ENCODE measurements around the gene CLEC3B.
"Not testable (repeated sequence)": the region's sequence is repeated elsewhere in the genome, so short reads cannot be mapped to it uniquely, and the experiment has no call there.

The CLEC3B gene

GRCh38 chr3:44982817-44983216 is 43.3 kb upstream of the CLEC3B start:
- Histone ChIP-seq H3F3A (ENCODE audit: control insufficient read depth, insufficient read depth) (0 out of 2 replicates have a peak, but pooled peaks cover 2% of the 10 kb centered on the region), H3K27me3 (ENCODE audit: control insufficient read depth, low read length) (no peaks in the 10 kb centered on the region), H3K9me3 (ENCODE audit: control insufficient read depth, insufficient read depth, low read length) (no peaks in the 10 kb centered on the region), H3K27ac (ENCODE audit: low read depth, low read length) (no peak overlapping the region), H4K20me1 (ENCODE audit: control insufficient read depth, insufficient read depth, low read depth, low read length) (peaks cover 19% of the 10 kb centered on the region; the same call in 1 of the 2 replicates), H3K4me1 (ENCODE audit: control insufficient read depth, low read length) (peaks cover 14% of the 10 kb centered on the region), H3K4me2 (ENCODE audit: low read length) (no peak overlapping the region), H3K36me3 (ENCODE audit: control insufficient read depth, low read length) (peaks cover 54% of the 10 kb centered on the region), H3K4me3 (ENCODE audit: low read length) (no peak overlapping the region), H3K79me2 (ENCODE audit: control insufficient read depth, low read length) (peaks cover 93% of the 10 kb centered on the region), H3K9me2 (replicated peaks; ENCODE audit: control insufficient read depth, low read length) (no peaks in the 10 kb centered on the region)
- no peak for TF ChIP-seq EZH2phosphoT487 (IDR thresholded peaks at IDR 0.05; ENCODE audit: borderline replicate concordance, low read length)
- TF ChIP-seq, protein P1, sequence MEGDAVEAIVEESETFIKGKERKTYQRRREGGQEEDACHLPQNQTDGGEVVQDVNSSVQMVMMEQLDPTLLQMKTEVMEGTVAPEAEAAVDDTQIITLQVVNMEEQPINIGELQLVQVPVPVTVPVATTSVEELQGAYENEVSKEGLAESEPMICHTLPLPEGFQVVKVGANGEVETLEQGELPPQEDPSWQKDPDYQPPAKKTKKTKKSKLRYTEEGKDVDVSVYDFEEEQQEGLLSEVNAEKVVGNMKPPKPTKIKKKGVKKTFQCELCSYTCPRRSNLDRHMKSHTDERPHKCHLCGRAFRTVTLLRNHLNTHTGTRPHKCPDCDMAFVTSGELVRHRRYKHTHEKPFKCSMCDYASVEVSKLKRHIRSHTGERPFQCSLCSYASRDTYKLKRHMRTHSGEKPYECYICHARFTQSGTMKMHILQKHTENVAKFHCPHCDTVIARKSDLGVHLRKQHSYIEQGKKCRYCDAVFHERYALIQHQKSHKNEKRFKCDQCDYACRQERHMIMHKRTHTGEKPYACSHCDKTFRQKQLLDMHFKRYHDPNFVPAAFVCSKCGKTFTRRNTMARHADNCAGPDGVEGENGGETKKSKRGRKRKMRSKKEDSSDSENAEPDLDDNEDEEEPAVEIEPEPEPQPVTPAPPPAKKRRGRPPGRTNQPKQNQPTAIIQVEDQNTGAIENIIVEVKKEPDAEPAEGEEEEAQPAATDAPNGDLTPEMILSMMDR (IDR thresholded peaks at IDR 0.05; ENCODE audit: low read depth, low read length, poor library complexity, severe bottlenecking), result no peak

DNA sequence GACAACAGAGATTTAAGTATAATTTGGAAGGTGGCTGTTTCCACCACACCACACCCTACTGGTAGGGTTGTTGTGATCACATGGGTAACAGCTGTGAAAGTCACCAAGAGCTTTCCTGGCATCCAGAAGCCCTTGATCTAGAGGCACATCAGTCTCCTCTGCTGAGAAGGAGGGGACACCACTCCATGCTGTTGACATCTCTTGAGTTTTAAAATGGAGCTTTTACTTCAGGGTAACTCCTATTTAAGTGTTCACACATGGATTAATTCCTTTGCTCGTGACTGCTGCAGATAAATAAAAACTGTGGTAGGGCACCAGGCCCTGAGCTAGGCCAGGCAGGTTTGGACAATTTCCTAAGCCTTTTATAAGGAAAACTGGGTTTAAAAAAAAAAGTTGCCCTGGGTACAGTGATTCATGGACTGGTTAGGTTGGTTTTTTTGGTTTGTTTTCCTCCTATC is 42.6 kb upstream of the CLEC3B start:
- no peak overlapping the region for H3K4me2 ChIP-seq (ENCODE audit: low read length)
- H3K9me3 ChIP-seq (ENCODE audit: control insufficient read depth, insufficient read depth, low read length), result no peaks in the 10 kb centered on the region
- H3K9me2 ChIP-seq (replicated peaks; ENCODE audit: control insufficient read depth, low read length), result no peaks in the 10 kb centered on the region
- TF ChIP-seq, protein P1 (IDR thresholded peaks at IDR 0.05; ENCODE audit: low read depth, low read length, poor library complexity, severe bottlenecking), result no peak
- no peak for TF ChIP-seq EZH2phosphoT487 (IDR thresholded peaks at IDR 0.05; ENCODE audit: borderline replicate concordance, low read length)
- H4K20me1 ChIP-seq (ENCODE audit: control insufficient read depth, insufficient read depth, low read depth, low read length), result peaks cover 19% of the 10 kb centered on the region; the same call in 1 of the 2 replicates
- no peaks in the 10 kb centered on the region for H3K27me3 ChIP-seq (ENCODE audit: control insufficient read depth, low read length)
- H3K27ac ChIP-seq (ENCODE audit: low read depth, low read length), result no peak overlapping the region
- peaks cover 51% of the 10 kb centered on the region for H3K36me3 ChIP-seq (ENCODE audit: control insufficient read depth, low read length)
- peaks cover 93% of the 10 kb centered on the region for H3K79me2 ChIP-seq (ENCODE audit: control insufficient read depth, low read length)
- peaks cover 12% of the 10 kb centered on the region; the same call in 1 of the 2 replicates for H3K4me1 ChIP-seq (ENCODE audit: control insufficient read depth, low read length)
- 0 out of 2 replicates have a peak, but pooled peaks cover 2% of the 10 kb centered on the region for H3F3A ChIP-seq (ENCODE audit: control insufficient read depth, insufficient read depth)
- H3K4me3 ChIP-seq (ENCODE audit: low read length), result no peak overlapping the region

- peaks cover 93% of the 10 kb centered on the region for H3K79me2 ChIP-seq (ENCODE audit: control insufficient read depth, low read length)
Measured at GRCh38 chr3:44984335-44984734, 41.8 kb upstream of the CLEC3B start.

GRCh38 chr3:44986330-44986729 is 39.8 kb upstream of the CLEC3B start:
- H3K4me3 ChIP-seq (ENCODE audit: low read length); H3F3A ChIP-seq (ENCODE audit: control insufficient read depth, insufficient read depth); H3K27ac ChIP-seq (ENCODE audit: low read depth, low read length); H3K4me1 ChIP-seq (ENCODE audit: control insufficient read depth, low read length); H3K9me2 ChIP-seq (replicated peaks; ENCODE audit: control insufficient read depth, low read length); H3K9me3 ChIP-seq (ENCODE audit: control insufficient read depth, insufficient read depth, low read length); H3K4me2 ChIP-seq (ENCODE audit: low read length); H3K27me3 ChIP-seq (ENCODE audit: control insufficient read depth, low read length): not testable (repeated sequence)
- H4K20me1 ChIP-seq (ENCODE audit: control insufficient read depth, insufficient read depth, low read depth, low read length), result peaks cover 13% of the 10 kb centered on the region; the same call in 1 of the 2 replicates
- H3K36me3 ChIP-seq (ENCODE audit: control insufficient read depth, low read length), result peaks cover 60% of the 10 kb centered on the region
- peaks cover 85% of the 10 kb centered on the region for H3K79me2 ChIP-seq (ENCODE audit: control insufficient read depth, low read length)

More at GRCh38 chr3:44984335-44984734, 41.8 kb upstream of the CLEC3B start:
- peaks cover 3% of the 10 kb centered on the region; the same call in 1 of the 2 replicates for H3K4me1 ChIP-seq (ENCODE audit: control insufficient read depth, low read length)
- no peaks in the 10 kb centered on the region for H3K9me3 ChIP-seq (ENCODE audit: control insufficient read depth, insufficient read depth, low read length)
- H3K4me3 ChIP-seq (ENCODE audit: low read length), result no peak overlapping the region
- H4K20me1 ChIP-seq (ENCODE audit: control insufficient read depth, insufficient read depth, low read depth, low read length), result peaks cover 19% of the 10 kb centered on the region; the same call in 1 of the 2 replicates
- no peak overlapping the region for H3K4me2 ChIP-seq (ENCODE audit: low read length)
- H3K27me3 ChIP-seq (ENCODE audit: control insufficient read depth, low read length), result no peaks in the 10 kb centered on the region
- TF ChIP-seq, protein P1 (IDR thresholded peaks at IDR 0.05; ENCODE audit: low read depth, low read length, poor library complexity, severe bottlenecking), result no peak
- no peak for TF ChIP-seq EZH2phosphoT487 (IDR thresholded peaks at IDR 0.05; ENCODE audit: borderline replicate concordance, low read length)
- H3K9me2 ChIP-seq (replicated peaks; ENCODE audit: control insufficient read depth, low read length), result no peaks in the 10 kb centered on the region
- H3K27ac ChIP-seq (ENCODE audit: low read depth, low read length), result no peak overlapping the region
- 0 out of 2 replicates have a peak, but pooled peaks cover 2% of the 10 kb centered on the region for H3F3A ChIP-seq (ENCODE audit: control insufficient read depth, insufficient read depth)
- peaks cover 51% of the 10 kb centered on the region for H3K36me3 ChIP-seq (ENCODE audit: control insufficient read depth, low read length)
